ENCODE results near the gene ME1. TPM values are rescaled to one million over a fixed set of nuclear protein-coding genes. Genes with fewer than 3 reads are reported as not detected.

The ME1 gene
- polyA plus RNA-seq, 2 of the 4 experiments (the other 2 are of a cell fraction): 59.1 to 60.6 TPM

GRCh38 chr6:83371423-83371822 lies 59.4 kb downstream of the ME1 start:
- Histone ChIP-seq H3K4me1 (0 out of 3 replicates have a peak, but pooled peaks cover 4% of the 10 kb centered on the region), H3K4me2 (no peak overlapping the region), H3K4me3 (no peak overlapping the region), H3K9me3 (no peaks in the 10 kb centered on the region), H3K27ac (no peak overlapping the region)
- ATAC-seq (no peak), FAIRE-seq (no peak), DNase-seq (ENCODE audit: low read depth in 1 of 2, low spot score in 1 of 2) (no peak)
- POLR2A ChIA-PET: no interaction called here
- CTCF ChIA-PET: no interaction called here
- TF ChIP-seq ATOH8 (CRISPR knock-in tag; IDR thresholded peaks at IDR 0.05; ENCODE audit: low read depth) (no peak), HDAC2 (IDR thresholded peaks at IDR 0.05) (no peak), BHLHE40 (IDR thresholded peaks at IDR 0.05; ENCODE audit: low read depth, low read length) (no peak), TFCP2L1 (CRISPR knock-in tag; IDR thresholded peaks at IDR 0.05) (no peak), RARB (CRISPR knock-in tag; IDR thresholded peaks at IDR 0.05) (no peak)
- 84% methylated on average over 3 of the region's 3 CpGs for WGBS (ENCODE audit: missing lambda C conversion rate)

GRCh38 chr6:83370567-83370966 lies 60.3 kb downstream of the ME1 start:
- ATAC-seq (no peak), DNase-seq (ENCODE audit: low read depth in 1 of 2, low spot score in 1 of 2) (no peak), FAIRE-seq (no peak)
- ChIA-PET POLR2A (no interaction called here), CTCF (no interaction called here)
- Histone ChIP-seq H3K4me2 (no peak overlapping the region), H3K4me3 (no peak overlapping the region), H3K9me3 (no peaks in the 10 kb centered on the region), H3K4me1 (0 out of 3 replicates have a peak, but pooled peaks cover 4% of the 10 kb centered on the region), H3K27ac (no peak overlapping the region)
- WGBS (ENCODE audit: missing lambda C conversion rate): 89% methylated on average over 3 of the region's 3 CpGs
- no peak for TF ChIP-seq TFCP2L1 (CRISPR knock-in tag; IDR thresholded peaks at IDR 0.05)
- no peak for TF ChIP-seq NPAS2 (CRISPR knock-in tag; IDR thresholded peaks at IDR 0.05; ENCODE audit: borderline replicate concordance)
- TF ChIP-seq MAX (IDR thresholded peaks at IDR 0.05): no peak
- no peak for TF ChIP-seq RNF2 (IDR thresholded peaks at IDR 0.05; ENCODE audit: borderline replicate concordance, low read depth)
- TF ChIP-seq FOSL2 (IDR thresholded peaks at IDR 0.05): no peak
- no peak for TF ChIP-seq FOSL2 (CRISPR knock-in tag; IDR thresholded peaks at IDR 0.05)
- no peak for TF ChIP-seq ATOH8 (CRISPR knock-in tag; IDR thresholded peaks at IDR 0.05; ENCODE audit: low read depth)
- no peak for TF ChIP-seq ELK1 (IDR thresholded peaks at IDR 0.05; ENCODE audit: low read depth, low read length)
- TF ChIP-seq ZSCAN20 (CRISPR knock-in tag; IDR thresholded peaks at IDR 0.05): no peak
- TF ChIP-seq REST (IDR thresholded peaks at IDR 0.05): no peak
- no peak for TF ChIP-seq ZC3H11A (IDR thresholded peaks at IDR 0.05)
- no peak for TF ChIP-seq CHD4 (IDR thresholded peaks at IDR 0.05; ENCODE audit: borderline replicate concordance)
- no peak for TF ChIP-seq HMGXB4 (CRISPR knock-in tag; IDR thresholded peaks at IDR 0.05; ENCODE audit: borderline replicate concordance)
- no peak for TF ChIP-seq HOXB13 (CRISPR knock-in tag; IDR thresholded peaks at IDR 0.05; ENCODE audit: low read depth)
- no peak for TF ChIP-seq EHMT2 (IDR thresholded peaks at IDR 0.05; ENCODE audit: low read depth)
- no peak for TF ChIP-seq PBX3 (IDR thresholded peaks at IDR 0.05)
- no peak for TF ChIP-seq MAFK (IDR thresholded peaks at IDR 0.05; ENCODE audit: partially characterized antibody)
